Measurements from ENCODE around the gene BTG1. TPM values are rescaled to one million over a fixed set of nuclear protein-coding genes. Genes with fewer than 3 reads are reported as not detected.

Gene BTG1
- total and polyA plus RNA-seq, 2 experiments from 2014 or later = 15.5 to 36.2 TPM

DNA sequence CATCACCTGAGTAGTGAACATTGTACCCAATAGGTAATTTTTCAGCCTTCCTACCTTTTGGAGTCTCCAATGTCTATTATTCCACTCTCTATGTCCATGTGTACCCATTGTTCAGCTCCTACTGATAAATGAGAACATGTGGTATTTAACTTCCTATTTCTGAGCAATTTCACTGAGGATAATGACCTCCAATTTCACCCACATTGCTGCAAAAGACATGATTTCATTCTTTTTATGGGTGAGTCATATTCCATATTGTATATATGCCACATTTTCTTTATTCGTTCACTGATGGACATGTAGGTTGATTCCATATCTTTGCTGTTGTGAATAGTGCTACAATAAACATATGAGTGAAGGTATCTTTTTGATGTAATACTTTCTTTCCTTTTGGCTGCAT lies 16.4 kb upstream of the BTG1 start:
- no peaks in the 10 kb centered on the region; the same call in 2 of the 3 replicates for H3K4me1 Mint-ChIP-seq
- ATAC-seq (no peak), DNase-seq (ENCODE audit: low spot score) (no peak)
- no peaks in the 10 kb centered on the region for H4K20me1 ChIP-seq (replicated peaks; ENCODE audit: insufficient read depth)
- no peak overlapping the region for H2AFZ ChIP-seq
- H3K27me3 Mint-ChIP-seq (ENCODE audit: insufficient read depth, low read depth, poor library complexity) = no peaks in the 10 kb centered on the region
- H3K4me3 ChIP-seq = no peak overlapping the region
- no peak overlapping the region for H3K4me2 ChIP-seq
- H3K9me3 Mint-ChIP-seq = no peaks in the 10 kb centered on the region
- H3K27me3 ChIP-seq (ENCODE audit: insufficient read depth) = no peaks in the 10 kb centered on the region
- no peaks in the 10 kb centered on the region for H3F3A ChIP-seq (replicated peaks; ENCODE audit: low read depth)
- no peaks in the 10 kb centered on the region for H3K9me2 ChIP-seq (ENCODE audit: insufficient read depth)
- no peak overlapping the region for H3K4me3 Mint-ChIP-seq
- no peak overlapping the region for H3K27ac Mint-ChIP-seq
- no peaks in the 10 kb centered on the region for H3K36me3 Mint-ChIP-seq (ENCODE audit: low read depth)
- no peaks in the 10 kb centered on the region for H3K79me2 ChIP-seq (replicated peaks; ENCODE audit: insufficient read depth)
- H3K4me1 ChIP-seq (ENCODE audit: insufficient read depth) = no peaks in the 10 kb centered on the region
- no peaks in the 10 kb centered on the region for H3K36me3 ChIP-seq (ENCODE audit: insufficient read depth)
- H3K27ac ChIP-seq (ENCODE audit: low read depth) = no peak overlapping the region
- TF ChIP-seq ZNF114 (CRISPR knock-in tag; IDR thresholded peaks at IDR 0.05) (no peak), POLR2AphosphoS5 (IDR thresholded peaks at IDR 0.05; ENCODE audit: low read depth) (no peak), NANOG (IDR thresholded peaks at IDR 0.05; ENCODE audit: borderline replicate concordance) (no peak), ZNF331 (CRISPR knock-in tag; IDR thresholded peaks at IDR 0.05; ENCODE audit: low read depth) (no peak), STAT1 (IDR thresholded peaks at IDR 0.05; ENCODE audit: unreplicated experiment) (no peak), CREB1 (CRISPR knock-in tag; IDR thresholded peaks at IDR 0.05; ENCODE audit: low read depth) (no peak), EZH2phosphoT487 (IDR thresholded peaks at IDR 0.05; ENCODE audit: unreplicated experiment) (no peak), JUNB (IDR thresholded peaks at IDR 0.05; ENCODE audit: unreplicated experiment) (no peak), EZH2 (IDR thresholded peaks at IDR 0.05; ENCODE audit: low read depth, unreplicated experiment) (no peak)
- TF ChIP-seq, protein P1, sequence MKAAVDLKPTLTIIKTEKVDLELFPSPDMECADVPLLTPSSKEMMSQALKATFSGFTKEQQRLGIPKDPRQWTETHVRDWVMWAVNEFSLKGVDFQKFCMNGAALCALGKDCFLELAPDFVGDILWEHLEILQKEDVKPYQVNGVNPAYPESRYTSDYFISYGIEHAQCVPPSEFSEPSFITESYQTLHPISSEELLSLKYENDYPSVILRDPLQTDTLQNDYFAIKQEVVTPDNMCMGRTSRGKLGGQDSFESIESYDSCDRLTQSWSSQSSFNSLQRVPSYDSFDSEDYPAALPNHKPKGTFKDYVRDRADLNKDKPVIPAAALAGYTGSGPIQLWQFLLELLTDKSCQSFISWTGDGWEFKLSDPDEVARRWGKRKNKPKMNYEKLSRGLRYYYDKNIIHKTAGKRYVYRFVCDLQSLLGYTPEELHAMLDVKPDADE (IDR thresholded peaks at IDR 0.05) = no peak
- TF ChIP-seq, protein P2, sequence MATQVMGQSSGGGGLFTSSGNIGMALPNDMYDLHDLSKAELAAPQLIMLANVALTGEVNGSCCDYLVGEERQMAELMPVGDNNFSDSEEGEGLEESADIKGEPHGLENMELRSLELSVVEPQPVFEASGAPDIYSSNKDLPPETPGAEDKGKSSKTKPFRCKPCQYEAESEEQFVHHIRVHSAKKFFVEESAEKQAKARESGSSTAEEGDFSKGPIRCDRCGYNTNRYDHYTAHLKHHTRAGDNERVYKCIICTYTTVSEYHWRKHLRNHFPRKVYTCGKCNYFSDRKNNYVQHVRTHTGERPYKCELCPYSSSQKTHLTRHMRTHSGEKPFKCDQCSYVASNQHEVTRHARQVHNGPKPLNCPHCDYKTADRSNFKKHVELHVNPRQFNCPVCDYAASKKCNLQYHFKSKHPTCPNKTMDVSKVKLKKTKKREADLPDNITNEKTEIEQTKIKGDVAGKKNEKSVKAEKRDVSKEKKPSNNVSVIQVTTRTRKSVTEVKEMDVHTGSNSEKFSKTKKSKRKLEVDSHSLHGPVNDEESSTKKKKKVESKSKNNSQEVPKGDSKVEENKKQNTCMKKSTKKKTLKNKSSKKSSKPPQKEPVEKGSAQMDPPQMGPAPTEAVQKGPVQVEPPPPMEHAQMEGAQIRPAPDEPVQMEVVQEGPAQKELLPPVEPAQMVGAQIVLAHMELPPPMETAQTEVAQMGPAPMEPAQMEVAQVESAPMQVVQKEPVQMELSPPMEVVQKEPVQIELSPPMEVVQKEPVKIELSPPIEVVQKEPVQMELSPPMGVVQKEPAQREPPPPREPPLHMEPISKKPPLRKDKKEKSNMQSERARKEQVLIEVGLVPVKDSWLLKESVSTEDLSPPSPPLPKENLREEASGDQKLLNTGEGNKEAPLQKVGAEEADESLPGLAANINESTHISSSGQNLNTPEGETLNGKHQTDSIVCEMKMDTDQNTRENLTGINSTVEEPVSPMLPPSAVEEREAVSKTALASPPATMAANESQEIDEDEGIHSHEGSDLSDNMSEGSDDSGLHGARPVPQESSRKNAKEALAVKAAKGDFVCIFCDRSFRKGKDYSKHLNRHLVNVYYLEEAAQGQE (IDR thresholded peaks at IDR 0.05; ENCODE audit: unreplicated experiment) = no peak
- TF ChIP-seq, protein P3, sequence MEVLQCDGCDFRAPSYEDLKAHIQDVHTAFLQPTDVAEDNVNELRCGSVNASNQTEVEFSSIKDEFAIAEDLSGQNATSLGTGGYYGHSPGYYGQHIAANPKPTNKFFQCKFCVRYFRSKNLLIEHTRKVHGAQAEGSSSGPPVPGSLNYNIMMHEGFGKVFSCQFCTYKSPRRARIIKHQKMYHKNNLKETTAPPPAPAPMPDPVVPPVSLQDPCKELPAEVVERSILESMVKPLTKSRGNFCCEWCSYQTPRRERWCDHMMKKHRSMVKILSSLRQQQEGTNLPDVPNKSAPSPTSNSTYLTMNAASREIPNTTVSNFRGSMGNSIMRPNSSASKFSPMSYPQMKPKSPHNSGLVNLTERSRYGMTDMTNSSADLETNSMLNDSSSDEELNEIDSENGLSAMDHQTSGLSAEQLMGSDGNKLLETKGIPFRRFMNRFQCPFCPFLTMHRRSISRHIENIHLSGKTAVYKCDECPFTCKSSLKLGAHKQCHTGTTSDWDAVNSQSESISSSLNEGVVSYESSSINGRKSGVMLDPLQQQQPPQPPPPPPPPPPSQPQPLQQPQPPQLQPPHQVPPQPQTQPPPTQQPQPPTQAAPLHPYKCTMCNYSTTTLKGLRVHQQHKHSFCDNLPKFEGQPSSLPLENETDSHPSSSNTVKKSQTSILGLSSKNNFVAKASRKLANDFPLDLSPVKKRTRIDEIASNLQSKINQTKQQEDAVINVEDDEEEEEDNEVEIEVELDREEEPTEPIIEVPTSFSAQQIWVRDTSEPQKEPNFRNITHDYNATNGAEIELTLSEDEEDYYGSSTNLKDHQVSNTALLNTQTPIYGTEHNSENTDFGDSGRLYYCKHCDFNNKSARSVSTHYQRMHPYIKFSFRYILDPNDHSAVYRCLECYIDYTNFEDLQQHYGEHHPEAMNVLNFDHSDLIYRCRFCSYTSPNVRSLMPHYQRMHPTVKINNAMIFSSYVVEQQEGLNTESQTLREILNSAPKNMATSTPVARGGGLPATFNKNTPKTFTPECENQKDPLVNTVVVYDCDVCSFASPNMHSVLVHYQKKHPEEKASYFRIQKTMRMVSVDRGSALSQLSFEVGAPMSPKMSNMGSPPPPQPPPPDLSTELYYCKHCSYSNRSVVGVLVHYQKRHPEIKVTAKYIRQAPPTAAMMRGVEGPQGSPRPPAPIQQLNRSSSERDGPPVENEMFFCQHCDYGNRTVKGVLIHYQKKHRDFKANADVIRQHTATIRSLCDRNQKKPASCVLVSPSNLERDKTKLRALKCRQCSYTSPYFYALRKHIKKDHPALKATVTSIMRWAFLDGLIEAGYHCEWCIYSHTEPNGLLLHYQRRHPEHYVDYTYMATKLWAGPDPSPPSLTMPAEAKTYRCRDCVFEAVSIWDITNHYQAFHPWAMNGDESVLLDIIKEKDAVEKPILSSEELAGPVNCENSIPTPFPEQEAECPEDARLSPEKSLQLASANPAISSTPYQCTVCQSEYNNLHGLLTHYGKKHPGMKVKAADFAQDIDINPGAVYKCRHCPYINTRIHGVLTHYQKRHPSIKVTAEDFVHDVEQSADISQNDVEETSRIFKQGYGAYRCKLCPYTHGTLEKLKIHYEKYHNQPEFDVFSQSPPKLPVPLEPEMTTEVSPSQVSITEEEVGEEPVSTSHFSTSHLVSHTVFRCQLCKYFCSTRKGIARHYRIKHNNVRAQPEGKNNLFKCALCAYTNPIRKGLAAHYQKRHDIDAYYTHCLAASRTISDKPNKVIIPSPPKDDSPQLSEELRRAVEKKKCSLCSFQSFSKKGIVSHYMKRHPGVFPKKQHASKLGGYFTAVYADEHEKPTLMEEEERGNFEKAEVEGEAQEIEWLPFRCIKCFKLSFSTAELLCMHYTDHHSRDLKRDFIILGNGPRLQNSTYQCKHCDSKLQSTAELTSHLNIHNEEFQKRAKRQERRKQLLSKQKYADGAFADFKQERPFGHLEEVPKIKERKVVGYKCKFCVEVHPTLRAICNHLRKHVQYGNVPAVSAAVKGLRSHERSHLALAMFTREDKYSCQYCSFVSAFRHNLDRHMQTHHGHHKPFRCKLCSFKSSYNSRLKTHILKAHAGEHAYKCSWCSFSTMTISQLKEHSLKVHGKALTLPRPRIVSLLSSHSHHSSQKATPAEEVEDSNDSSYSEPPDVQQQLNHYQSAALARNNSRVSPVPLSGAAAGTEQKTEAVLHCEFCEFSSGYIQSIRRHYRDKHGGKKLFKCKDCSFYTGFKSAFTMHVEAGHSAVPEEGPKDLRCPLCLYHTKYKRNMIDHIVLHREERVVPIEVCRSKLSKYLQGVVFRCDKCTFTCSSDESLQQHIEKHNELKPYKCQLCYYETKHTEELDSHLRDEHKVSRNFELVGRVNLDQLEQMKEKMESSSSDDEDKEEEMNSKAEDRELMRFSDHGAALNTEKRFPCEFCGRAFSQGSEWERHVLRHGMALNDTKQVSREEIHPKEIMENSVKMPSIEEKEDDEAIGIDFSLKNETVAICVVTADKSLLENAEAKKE (CRISPR knock-in tag; IDR thresholded peaks at IDR 0.05) = no peak
- TF ChIP-seq, protein P4, sequence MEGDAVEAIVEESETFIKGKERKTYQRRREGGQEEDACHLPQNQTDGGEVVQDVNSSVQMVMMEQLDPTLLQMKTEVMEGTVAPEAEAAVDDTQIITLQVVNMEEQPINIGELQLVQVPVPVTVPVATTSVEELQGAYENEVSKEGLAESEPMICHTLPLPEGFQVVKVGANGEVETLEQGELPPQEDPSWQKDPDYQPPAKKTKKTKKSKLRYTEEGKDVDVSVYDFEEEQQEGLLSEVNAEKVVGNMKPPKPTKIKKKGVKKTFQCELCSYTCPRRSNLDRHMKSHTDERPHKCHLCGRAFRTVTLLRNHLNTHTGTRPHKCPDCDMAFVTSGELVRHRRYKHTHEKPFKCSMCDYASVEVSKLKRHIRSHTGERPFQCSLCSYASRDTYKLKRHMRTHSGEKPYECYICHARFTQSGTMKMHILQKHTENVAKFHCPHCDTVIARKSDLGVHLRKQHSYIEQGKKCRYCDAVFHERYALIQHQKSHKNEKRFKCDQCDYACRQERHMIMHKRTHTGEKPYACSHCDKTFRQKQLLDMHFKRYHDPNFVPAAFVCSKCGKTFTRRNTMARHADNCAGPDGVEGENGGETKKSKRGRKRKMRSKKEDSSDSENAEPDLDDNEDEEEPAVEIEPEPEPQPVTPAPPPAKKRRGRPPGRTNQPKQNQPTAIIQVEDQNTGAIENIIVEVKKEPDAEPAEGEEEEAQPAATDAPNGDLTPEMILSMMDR (conservative IDR thresholded peaks at IDR 0.05; ENCODE audit: low read depth in 2 of 2) = no peak

All from GM23338 (cell line).